Measurements from ENCODE around the gene GNAQ.

DNA sequence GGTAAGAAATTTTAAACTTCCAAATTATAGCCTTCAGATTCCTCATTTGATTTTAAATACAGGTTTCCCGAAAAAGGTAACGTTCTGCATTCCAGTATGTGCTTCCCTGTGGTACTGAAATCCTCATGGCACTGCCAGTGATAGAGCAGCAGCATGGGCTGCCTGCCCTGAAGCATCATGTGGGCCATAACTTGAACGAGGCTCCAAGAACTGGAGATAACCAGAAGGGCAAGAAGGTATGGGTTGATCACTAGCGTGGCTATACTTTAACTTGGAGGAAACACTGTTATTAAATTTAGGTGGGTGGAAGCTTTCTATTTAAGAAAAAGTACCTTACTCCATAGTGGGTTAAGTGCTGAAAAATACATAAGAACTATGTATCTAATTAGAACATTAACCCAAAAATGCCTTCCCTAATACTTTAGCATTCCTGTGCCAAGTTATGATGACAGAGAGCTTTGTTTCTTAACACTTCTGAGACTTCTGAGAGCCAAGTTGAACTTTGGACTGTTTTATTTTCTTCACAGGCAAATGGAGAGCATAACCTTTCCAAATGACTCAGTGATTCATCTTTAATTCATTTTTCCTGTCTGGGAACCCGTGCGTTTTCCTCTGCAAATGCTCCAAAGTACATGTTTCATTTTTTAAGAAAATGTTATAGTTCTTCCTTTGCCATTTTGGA is 192.0 kb downstream of the GNAQ start:
- TF ChIP-seq EZH2phosphoT487 (IDR thresholded peaks at IDR 0.05; ENCODE audit: borderline replicate concordance, low read length), result no peak
- TF ChIP-seq, protein P1, sequence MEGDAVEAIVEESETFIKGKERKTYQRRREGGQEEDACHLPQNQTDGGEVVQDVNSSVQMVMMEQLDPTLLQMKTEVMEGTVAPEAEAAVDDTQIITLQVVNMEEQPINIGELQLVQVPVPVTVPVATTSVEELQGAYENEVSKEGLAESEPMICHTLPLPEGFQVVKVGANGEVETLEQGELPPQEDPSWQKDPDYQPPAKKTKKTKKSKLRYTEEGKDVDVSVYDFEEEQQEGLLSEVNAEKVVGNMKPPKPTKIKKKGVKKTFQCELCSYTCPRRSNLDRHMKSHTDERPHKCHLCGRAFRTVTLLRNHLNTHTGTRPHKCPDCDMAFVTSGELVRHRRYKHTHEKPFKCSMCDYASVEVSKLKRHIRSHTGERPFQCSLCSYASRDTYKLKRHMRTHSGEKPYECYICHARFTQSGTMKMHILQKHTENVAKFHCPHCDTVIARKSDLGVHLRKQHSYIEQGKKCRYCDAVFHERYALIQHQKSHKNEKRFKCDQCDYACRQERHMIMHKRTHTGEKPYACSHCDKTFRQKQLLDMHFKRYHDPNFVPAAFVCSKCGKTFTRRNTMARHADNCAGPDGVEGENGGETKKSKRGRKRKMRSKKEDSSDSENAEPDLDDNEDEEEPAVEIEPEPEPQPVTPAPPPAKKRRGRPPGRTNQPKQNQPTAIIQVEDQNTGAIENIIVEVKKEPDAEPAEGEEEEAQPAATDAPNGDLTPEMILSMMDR (IDR thresholded peaks at IDR 0.05; ENCODE audit: low read depth, low read length, poor library complexity, severe bottlenecking), result no peak

Measured in DOHH2 (cell line).